Measurements from ENCODE around the gene MFAP2.
"Not testable (repeated sequence)": the region's sequence is repeated elsewhere in the genome, so short reads cannot be mapped to it uniquely, and the experiment has no call there.

The MFAP2 gene

DNA sequence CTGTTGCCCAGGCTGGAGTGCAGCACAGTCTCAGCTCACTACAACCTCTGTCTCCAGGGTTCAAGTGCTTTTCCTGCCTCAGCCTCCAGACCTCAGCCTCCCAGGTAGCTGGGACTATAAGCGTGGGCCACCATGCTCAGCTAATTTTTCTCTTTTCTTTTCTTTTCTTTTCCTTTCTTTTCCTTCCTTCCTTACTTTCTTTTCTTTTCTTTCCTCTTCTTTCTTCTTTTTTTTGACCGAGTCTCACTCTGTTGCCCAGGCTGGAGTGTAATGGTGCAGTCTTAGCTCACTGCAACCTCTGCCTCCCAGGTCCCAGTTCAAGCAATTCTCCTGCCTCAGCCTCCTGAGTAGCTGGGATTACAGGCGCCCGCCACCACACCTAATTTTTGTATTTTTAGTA, 16.3 kb downstream of the MFAP2 start:
- DNase-seq (ENCODE audit: low read depth in 2 of 2) = not testable (repeated sequence)

DNA sequence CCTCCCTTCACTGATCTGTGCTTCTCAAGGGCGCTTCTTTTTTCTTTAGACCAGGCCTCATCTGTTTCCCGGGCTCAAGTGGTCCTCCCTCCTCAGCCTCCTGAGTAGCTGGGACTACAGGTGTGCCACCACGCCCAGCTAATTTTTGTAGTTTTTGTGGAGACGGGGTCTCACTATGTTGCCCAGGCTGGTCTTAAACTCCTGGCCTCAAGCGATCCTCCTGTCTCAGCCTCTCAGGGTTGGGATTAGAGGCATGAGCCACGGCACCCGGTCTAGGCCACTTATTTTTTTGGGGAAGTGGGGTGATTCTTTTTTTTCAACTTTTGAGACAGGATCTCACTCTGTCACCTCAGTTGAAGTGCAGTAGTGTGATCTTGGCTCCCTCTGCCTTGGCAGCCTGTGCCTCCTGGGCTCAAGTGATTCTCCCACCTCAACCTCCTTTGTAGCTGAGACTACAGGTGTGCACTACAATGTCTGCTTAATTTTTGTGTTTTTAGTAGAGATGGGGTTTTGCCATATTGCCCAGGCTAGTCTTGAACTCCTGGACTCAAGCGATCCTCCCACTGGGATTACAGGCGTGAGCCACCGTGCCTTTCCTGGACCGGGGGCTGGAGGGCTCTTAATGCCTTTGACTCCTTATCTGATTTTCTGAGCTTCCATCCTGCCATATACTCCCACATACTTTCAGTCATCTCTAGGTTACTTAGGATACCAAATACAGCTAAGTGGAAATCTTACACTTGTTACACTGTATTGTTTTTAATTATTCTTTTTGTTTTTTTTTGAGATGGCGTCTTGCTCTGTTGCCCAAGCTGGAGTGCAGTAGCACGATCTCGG, 18.9 kb downstream of the MFAP2 start:
- DNase-seq (ENCODE audit: low read depth in 2 of 2) = no peak

GRCh38 chr1:16960560-16961296, 19.7 kb downstream of the MFAP2 start:
- peak; percentile 66 to 85 for DNase-seq (ENCODE audit: low read depth in 2 of 2)

DNA sequence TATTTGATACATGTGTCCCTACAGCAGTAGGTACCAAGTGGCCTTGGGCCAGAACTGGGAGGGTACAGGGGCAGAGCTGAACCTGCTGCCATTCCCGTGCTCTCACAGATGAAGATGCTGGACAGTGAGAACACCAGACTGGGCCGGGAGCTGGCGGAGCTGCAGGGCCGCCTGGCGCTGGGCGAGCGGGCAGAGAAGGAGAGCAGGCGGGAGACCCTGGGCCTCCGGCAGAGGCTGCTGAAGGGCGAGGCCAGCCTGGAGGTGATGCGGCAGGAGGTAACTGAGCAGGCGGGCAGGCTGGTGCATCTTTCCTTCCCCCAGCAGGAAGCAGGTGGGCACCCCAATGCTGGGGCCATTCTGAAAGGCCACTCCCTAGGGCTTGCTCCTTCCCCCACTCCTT, 21.9 kb downstream of the MFAP2 start:
- DNase-seq (ENCODE audit: low read depth in 2 of 2) = no peak

DNA sequence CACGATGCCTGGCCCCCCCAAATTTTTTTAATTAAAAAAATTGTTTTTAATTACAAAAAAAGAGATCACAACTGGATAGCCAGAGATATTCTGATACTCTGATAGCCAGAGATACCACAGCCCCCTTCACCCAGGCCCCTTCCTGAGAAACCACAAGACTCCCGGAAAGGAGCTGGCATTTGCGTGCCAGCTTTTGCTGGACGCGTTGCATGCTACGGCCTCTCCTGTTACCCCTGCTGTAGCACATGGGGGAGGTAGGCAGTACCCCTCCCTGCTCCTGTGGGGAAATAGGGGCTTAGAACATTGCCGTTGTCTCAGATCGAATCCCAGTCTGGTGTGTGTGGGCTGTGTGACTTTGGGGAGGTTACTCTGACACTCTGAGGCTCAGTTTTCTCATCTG, 22.7 kb downstream of the MFAP2 start:
- DNase-seq (ENCODE audit: low read depth in 2 of 2) = no peak

GRCh38 chr1:16956775-16957174, 23.6 kb downstream of the MFAP2 start:
- no peak for DNase-seq (ENCODE audit: low read depth in 2 of 2)

GRCh38 chr1:16955186-16955585, 25.2 kb downstream of the MFAP2 start:
- no peak for DNase-seq (ENCODE audit: low read depth in 2 of 2)

DNA sequence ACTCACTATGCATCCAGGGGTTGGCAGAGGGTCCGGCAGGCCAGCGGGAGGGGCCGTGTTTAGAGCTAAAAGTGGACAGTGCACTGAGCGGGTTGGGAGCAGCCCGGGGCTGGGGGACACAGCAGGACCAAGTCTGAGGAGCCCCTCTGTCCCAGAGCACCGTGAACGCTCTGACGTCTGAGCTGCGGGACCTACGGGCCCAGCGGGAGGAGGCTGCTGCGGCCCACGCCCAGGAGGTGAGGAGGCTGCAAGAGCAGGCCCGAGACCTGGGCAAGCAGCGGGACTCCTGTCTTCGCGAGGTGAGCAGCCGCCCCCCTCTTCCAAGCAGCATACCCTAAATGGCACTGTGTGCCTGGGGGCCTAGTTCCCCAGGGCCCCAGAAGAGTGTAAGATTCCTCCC, 25.8 kb downstream of the MFAP2 start:
- no peak for DNase-seq (ENCODE audit: low read depth in 2 of 2)

DNA sequence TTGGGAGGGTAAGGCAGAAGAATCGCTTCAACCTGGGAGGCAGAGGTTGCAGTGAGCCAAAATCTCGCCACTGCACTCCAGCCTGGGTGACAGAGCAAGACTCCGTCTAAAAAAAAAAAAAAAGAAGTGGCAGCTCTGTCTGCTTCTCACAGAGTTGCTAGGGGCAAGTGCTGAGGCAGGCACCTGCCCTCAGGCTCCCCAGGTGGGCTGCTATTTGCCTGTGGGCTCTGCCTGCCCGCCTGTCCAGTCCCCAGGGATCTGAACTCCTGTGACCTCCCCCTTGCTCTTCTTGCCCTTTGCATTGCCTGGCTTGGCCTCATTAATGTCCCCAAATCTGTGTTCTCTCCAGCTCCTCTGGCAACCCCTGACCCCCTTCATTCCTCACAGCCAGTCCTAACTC, 28.0 kb downstream of the MFAP2 start:
- DNase-seq (ENCODE audit: low read depth in 2 of 2) = not testable (repeated sequence)

- not testable (repeated sequence) for DNase-seq (ENCODE audit: low read depth in 2 of 2)
These were observed 31.4 kb downstream of the MFAP2 start for GRCh38 chr1:16949026-16949425.

GRCh38 chr1:16948282-16948891, 32.0 kb downstream of the MFAP2 start:
- DNase-seq (ENCODE audit: low read depth in 2 of 2) = not testable (repeated sequence)

DNA sequence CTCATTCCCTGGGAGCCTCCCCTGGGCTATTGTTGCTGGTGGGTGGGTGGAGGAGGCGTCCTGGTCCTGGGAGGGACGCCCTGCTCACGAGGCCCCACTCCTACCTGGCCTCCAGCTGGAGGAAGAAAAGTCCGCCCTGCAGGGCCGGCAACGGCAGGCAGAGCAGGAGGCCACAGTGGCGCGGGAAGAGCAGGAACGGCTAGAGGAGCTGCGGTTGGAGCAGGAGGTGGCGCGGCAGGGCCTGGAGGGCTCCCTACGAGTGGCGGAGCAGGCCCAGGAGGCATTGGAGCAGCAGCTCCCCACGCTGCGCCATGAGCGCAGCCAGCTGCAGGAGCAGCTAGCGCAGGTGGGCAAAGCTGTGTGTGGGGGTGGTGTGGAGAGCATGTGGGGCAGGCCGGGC, 33.8 kb downstream of the MFAP2 start:
- no peak for DNase-seq (ENCODE audit: low read depth in 2 of 2)

GRCh38 chr1:16946185-16946584, 34.2 kb downstream of the MFAP2 start:
- not testable (repeated sequence) for DNase-seq (ENCODE audit: low read depth in 2 of 2)

- DNase-seq (ENCODE audit: low read depth in 2 of 2) = not testable (repeated sequence)
These were observed 34.9 kb downstream of the MFAP2 start for GRCh38 chr1:16945512-16945911.

- no peak for DNase-seq (ENCODE audit: low read depth in 2 of 2)
These were observed 36.4 kb downstream of the MFAP2 start for GRCh38 chr1:16944038-16944437.

DNA sequence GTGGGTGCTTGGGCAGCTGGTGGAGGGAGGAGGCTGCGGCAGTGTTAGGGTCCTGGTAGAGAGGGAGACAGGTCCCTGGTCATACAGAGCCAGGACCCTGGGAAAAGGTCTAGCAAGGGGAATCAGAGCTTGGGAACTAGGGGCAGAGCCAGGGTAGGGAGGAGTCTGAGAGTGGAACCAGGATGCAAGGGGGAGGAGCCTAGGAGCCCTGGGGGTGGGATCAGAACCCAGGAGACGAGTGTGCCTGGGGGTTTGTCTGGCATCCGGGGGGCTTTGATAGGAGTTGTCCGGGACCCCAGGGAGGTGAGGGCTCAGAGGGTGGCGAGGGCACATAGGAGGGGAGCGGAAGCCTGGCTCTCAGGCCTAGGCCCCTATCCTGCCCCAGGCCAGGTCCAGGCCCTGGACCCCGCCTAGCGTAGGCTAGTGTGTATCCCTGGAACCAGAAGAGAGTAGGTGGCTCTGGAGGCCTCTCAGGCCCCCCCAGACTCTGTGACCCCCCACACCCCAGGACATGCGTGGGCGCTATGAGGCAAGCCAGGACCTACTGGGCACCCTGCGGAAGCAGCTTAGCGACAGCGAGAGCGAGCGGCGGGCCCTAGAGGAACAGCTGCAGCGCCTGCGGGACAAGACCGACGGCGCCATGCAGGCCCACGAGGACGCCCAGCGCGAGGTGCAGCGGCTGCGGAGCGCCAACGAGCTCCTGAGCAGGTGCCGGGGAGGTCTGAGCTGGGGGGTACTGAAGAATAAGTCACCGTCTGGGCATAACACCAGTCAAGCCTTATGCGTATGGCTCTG, 40.8 kb downstream of the MFAP2 start:
- not testable (repeated sequence) for DNase-seq (ENCODE audit: low read depth in 2 of 2)

DNA sequence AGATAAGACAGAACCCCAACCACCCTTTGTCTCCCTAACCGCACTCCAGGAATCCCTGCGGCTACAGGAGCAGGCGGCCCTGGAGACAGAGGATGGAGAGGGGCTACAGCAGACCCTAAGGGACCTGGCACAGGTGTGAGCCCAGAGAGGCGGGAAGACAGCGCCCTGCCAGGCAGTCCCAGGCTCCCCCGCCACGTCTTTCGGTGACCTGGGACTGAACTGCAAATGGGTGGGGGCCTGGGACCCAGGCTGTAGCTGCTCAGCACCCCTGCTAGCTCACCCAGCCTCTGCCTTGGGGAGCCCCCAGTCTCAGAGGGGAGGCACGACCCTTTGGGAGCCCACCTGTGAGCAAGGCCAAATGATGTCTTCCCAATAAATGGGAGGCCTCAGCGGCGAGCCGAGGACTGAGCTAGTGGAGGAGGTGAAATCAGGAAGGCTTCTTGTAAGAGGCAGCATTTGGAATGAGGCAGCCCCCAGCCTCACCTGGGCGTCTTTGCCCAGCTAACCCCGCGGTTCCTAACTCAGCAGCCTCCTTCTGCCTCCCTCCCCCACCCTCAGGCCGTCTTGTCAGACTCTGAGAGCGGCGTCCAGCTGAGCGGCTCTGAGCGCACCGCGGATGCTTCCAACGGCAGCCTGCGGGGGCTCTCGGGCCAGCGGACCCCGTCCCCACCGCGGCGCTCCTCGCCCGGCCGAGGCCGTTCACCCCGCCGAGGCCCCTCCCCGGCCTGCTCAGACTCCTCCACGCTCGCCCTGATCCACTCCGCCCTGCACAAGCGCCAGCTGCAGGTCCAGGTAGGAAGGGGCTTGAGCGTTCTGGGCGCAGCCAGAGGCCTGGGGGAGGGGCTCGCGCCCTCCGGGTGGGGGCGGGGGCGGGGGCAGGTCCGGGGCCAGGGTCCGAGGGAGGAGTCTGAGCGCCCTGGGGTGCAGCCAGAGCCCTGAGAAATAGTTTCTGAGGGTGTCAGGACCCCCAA, 41.8 kb downstream of the MFAP2 start:
- DNase-seq (ENCODE audit: low read depth in 2 of 2) = no peak

GRCh38 chr1:16936580-16936979, 43.8 kb downstream of the MFAP2 start:
- not testable (repeated sequence) for DNase-seq (ENCODE audit: low read depth in 2 of 2)

DNA sequence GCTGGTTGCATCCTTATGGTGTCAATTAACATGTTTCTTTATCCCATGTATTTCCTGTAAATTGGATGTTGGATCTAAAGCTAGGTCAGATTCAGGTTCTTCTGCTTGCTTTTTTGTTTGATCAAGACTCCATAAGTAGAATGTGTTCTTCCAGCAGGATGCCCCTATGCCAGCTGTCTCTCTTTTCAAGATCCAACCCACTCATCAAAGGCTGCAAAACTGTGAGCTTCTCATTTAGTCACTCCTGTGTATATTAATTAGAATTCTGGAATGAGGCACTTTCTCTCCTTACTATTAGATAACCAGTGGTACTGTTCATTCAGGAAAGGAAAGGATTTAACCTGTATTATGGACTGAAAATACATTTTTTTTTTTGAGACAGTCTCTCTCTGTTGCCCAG, 46.5 kb downstream of the MFAP2 start:
- DNase-seq (ENCODE audit: low read depth in 2 of 2) = not testable (repeated sequence)

- not testable (repeated sequence) for DNase-seq (ENCODE audit: low read depth in 2 of 2)
These were observed 49.0 kb downstream of the MFAP2 start for GRCh38 chr1:16931206-16931934.
